DOHH2 (cell line): ENCODE results near the gene PCBP2.
A peak's percentile ranks its signal among the peaks of the same experiment; 100 is the strongest.
"Not testable (repeated sequence)": the region's sequence is repeated elsewhere in the genome, so short reads cannot be mapped to it uniquely, and the experiment has no call there.

ENCODE experiments used
- H3F3A ChIP-seq: fragments of 200-600 bp; sonication (generic), shearing (Covaris generic); 2 replicates; pipeline ENCODE4 v1.6.0; 2016; ENCODE audit warnings: antibody characterized with exemption, mild to moderate bottlenecking; ENCODE audit not compliant: control insufficient read depth, insufficient read depth
- H3K27ac ChIP-seq: fragments of 200-600 bp; sonication (generic); 2 replicates; pipeline ENCODE4 v1.5.1; 2014; ENCODE audit warnings: low read depth, mild to moderate bottlenecking, low read length, moderate library complexity
- H3K27me3 ChIP-seq: fragments of 200-600 bp; sonication (generic); 2 replicates; pipeline ENCODE4 v1.6.1; 2014; ENCODE audit warnings: mild to moderate bottlenecking, low read length, mixed read lengths; ENCODE audit not compliant: control insufficient read depth
- H3K36me3 ChIP-seq: fragments of 200-600 bp; sonication (generic); 2 replicates; pipeline ENCODE4 v1.6.1; 2014; ENCODE audit warnings: mild to moderate bottlenecking, low read length, moderate library complexity, mixed read lengths; ENCODE audit not compliant: control insufficient read depth
- H3K4me1 ChIP-seq: fragments of 200-600 bp; sonication (generic); 2 replicates; pipeline ENCODE4 v1.6.1; 2014; ENCODE audit warnings: mild to moderate bottlenecking, low read length, mixed read lengths; ENCODE audit not compliant: control insufficient read depth
- H3K4me2 ChIP-seq: fragments of 200-600 bp; sonication (generic); 2 replicates; pipeline ENCODE4 v1.6.0; 2014; ENCODE audit warnings: mild to moderate bottlenecking, low read length, moderate library complexity
- H3K4me3 ChIP-seq: fragments of 200-600 bp; sonication (generic); 2 replicates; pipeline ENCODE4 v1.5.1; 2014; ENCODE audit warnings: mild to moderate bottlenecking, low read length, mixed read lengths
- H3K79me2 ChIP-seq: fragments of 200-600 bp; sonication (generic); 2 replicates; pipeline ENCODE4 v1.6.1; 2014; ENCODE audit warnings: mild to moderate bottlenecking, low read length, mixed read lengths; ENCODE audit not compliant: control insufficient read depth
- H3K9me2 ChIP-seq: fragments of 200-600 bp; sonication (generic); replicated peaks from 2 replicates; pipeline ENCODE4 v1.6.1; 2014; ENCODE audit warnings: mild to moderate bottlenecking, low read length, mixed read lengths; ENCODE audit not compliant: control insufficient read depth
- H3K9me3 ChIP-seq: fragments of 200-600 bp; sonication (generic); 2 replicates; pipeline ENCODE4 v1.6.1; 2014; ENCODE audit warnings: antibody characterized with exemption, low read length, mixed read lengths; ENCODE audit not compliant: control insufficient read depth, insufficient read depth
- H4K20me1 ChIP-seq: fragments of 200-600 bp; sonication (generic); 2 replicates; pipeline ENCODE4 v1.6.0; 2014; ENCODE audit warnings: low read depth, mild to moderate bottlenecking, antibody characterized with exemption, low read length, moderate library complexity; ENCODE audit not compliant: control insufficient read depth, insufficient read depth
- CTCF ChIP-seq: fragments of 200-600 bp; sonication (generic); IDR thresholded peaks from one replicate; pipeline ENCODE4 v1.5.1; 2014; ENCODE audit warnings: antibody characterized with exemption, mild to moderate bottlenecking, low read depth, low read length; ENCODE audit not compliant: poor library complexity, severe bottlenecking
- EZH2phosphoT487 ChIP-seq: fragments of 200-600 bp; sonication (generic); IDR thresholded peaks from 2 replicates; pipeline ENCODE4 v1.6.1; 2017; ENCODE audit warnings: borderline replicate concordance, mild to moderate bottlenecking, antibody characterized with exemption, low read length, moderate library complexity, mixed read lengths

PCBP2 gene

DNA sequence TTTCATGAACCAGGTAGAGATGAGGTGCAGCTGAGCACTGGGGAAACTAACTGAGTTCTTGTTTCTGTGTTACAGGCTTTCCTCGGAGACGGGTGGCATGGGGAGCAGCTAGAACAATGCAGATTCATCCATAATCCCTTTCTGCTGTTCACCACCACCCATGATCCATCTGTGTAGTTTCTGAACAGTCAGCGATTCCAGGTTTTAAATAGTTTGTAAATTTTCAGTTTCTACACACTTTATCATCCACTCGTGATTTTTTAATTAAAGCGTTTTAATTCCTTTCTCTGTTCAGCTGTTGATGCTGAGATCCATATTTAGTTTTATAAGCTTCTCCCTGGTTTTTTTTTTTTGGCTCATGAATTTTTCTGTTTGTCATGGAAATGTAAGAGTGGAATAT is 27.4 kb downstream of the PCBP2 start:
- Histone ChIP-seq H3K79me2 (peaks cover 32% of the 10 kb centered on the region), H3K36me3 (peaks cover 95% of the 10 kb centered on the region), H3K27ac (no peak overlapping the region), H3K4me2 (no peak overlapping the region), H3K9me2 (no peaks in the 10 kb centered on the region), H3F3A (peaks cover 78% of the 10 kb centered on the region), H4K20me1 (peaks cover 26% of the 10 kb centered on the region), H3K4me1 (no peaks in the 10 kb centered on the region), H3K4me3 (no peak overlapping the region), H3K9me3 (no peaks in the 10 kb centered on the region), H3K27me3 (no peaks in the 10 kb centered on the region)
- TF ChIP-seq CTCF, result no peak

GRCh38 chr12:53480491-53481442 is 28.9 kb downstream of the PCBP2 start:
- no peaks in the 10 kb centered on the region for H3K9me2 ChIP-seq
- peaks cover 18% of the 10 kb centered on the region for H3K79me2 ChIP-seq
- no peaks in the 10 kb centered on the region for H3K27me3 ChIP-seq
- H3K27ac ChIP-seq, result no peak overlapping the region
- H3K4me1 ChIP-seq, result no peaks in the 10 kb centered on the region
- peaks cover 65% of the 10 kb centered on the region for H3F3A ChIP-seq
- peaks cover 90% of the 10 kb centered on the region for H3K36me3 ChIP-seq
- peaks cover 23% of the 10 kb centered on the region for H4K20me1 ChIP-seq
- H3K4me2 ChIP-seq, result no peak overlapping the region
- no peaks in the 10 kb centered on the region for H3K9me3 ChIP-seq
- TF ChIP-seq EZH2phosphoT487, result no peak
- TF ChIP-seq CTCF, result no peak
- H3K4me3 ChIP-seq, result no peak overlapping the region

- H3K4me2 ChIP-seq, H3K4me3 ChIP-seq, H3K9me2 ChIP-seq, H3K9me3 ChIP-seq, H3K27ac ChIP-seq, H3K27me3 ChIP-seq, H3K4me1 ChIP-seq: not testable (repeated sequence)
- Histone ChIP-seq H3K36me3 (peaks cover 87% of the 10 kb centered on the region), H3F3A (peaks cover 64% of the 10 kb centered on the region), H4K20me1 (peaks cover 20% of the 10 kb centered on the region), H3K79me2 (peaks cover 12% of the 10 kb centered on the region)
Measured at GRCh38 chr12:53481458-53481857, 29.6 kb downstream of the PCBP2 start.

GRCh38 chr12:53481939-53482586 is 30.2 kb downstream of the PCBP2 start:
- Histone ChIP-seq H3K9me3 (no peaks in the 10 kb centered on the region), H4K20me1 (peaks cover 20% of the 10 kb centered on the region), H3K27me3 (no peaks in the 10 kb centered on the region), H3K4me1 (no peaks in the 10 kb centered on the region), H3K79me2 (peaks cover 7% of the 10 kb centered on the region), H3F3A (peaks cover 60% of the 10 kb centered on the region), H3K4me3 (no peak overlapping the region), H3K4me2 (no peak overlapping the region), H3K36me3 (peaks cover 86% of the 10 kb centered on the region), H3K9me2 (no peaks in the 10 kb centered on the region), H3K27ac (no peak overlapping the region)
- peak; percentile 50 for TF ChIP-seq CTCF
- no peak for TF ChIP-seq EZH2phosphoT487
